ENCODE data around the gene PTPN6.

DNA sequence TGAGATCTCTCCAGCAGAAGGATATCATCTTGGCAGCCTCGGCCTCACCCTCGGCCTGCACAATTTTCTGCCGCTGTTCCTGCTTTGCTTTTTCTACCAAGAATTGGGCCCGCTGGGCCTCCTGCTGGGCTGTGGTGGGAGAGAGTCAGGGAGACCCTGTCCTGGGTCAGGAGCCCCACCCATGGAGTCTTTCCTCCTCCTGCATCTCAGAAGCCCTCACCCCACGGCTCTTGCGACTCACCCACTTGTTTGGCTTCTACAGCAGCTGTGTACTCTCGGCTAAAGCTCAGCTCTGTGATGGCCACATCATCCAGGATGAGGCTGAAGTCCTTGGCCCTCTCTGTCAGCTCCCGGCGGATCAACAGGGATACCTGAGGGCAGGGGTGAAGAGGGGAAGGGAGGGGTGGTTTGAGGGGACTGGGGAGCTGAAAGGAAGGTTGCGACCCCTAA is 16.5 kb downstream of the PTPN6 start:
- TF ChIP-seq, protein P1, sequence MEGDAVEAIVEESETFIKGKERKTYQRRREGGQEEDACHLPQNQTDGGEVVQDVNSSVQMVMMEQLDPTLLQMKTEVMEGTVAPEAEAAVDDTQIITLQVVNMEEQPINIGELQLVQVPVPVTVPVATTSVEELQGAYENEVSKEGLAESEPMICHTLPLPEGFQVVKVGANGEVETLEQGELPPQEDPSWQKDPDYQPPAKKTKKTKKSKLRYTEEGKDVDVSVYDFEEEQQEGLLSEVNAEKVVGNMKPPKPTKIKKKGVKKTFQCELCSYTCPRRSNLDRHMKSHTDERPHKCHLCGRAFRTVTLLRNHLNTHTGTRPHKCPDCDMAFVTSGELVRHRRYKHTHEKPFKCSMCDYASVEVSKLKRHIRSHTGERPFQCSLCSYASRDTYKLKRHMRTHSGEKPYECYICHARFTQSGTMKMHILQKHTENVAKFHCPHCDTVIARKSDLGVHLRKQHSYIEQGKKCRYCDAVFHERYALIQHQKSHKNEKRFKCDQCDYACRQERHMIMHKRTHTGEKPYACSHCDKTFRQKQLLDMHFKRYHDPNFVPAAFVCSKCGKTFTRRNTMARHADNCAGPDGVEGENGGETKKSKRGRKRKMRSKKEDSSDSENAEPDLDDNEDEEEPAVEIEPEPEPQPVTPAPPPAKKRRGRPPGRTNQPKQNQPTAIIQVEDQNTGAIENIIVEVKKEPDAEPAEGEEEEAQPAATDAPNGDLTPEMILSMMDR (IDR thresholded peaks at IDR 0.05; ENCODE audit: insufficient read depth, low read length): no peak
- TF ChIP-seq POLR2AphosphoS5 (IDR thresholded peaks at IDR 0.05; ENCODE audit: low read depth): no peak
- TF ChIP-seq, protein P2, sequence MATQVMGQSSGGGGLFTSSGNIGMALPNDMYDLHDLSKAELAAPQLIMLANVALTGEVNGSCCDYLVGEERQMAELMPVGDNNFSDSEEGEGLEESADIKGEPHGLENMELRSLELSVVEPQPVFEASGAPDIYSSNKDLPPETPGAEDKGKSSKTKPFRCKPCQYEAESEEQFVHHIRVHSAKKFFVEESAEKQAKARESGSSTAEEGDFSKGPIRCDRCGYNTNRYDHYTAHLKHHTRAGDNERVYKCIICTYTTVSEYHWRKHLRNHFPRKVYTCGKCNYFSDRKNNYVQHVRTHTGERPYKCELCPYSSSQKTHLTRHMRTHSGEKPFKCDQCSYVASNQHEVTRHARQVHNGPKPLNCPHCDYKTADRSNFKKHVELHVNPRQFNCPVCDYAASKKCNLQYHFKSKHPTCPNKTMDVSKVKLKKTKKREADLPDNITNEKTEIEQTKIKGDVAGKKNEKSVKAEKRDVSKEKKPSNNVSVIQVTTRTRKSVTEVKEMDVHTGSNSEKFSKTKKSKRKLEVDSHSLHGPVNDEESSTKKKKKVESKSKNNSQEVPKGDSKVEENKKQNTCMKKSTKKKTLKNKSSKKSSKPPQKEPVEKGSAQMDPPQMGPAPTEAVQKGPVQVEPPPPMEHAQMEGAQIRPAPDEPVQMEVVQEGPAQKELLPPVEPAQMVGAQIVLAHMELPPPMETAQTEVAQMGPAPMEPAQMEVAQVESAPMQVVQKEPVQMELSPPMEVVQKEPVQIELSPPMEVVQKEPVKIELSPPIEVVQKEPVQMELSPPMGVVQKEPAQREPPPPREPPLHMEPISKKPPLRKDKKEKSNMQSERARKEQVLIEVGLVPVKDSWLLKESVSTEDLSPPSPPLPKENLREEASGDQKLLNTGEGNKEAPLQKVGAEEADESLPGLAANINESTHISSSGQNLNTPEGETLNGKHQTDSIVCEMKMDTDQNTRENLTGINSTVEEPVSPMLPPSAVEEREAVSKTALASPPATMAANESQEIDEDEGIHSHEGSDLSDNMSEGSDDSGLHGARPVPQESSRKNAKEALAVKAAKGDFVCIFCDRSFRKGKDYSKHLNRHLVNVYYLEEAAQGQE (IDR thresholded peaks at IDR 0.05; ENCODE audit: insufficient replicate concordance, low read depth): no peak
